HepG2 (cell line): ENCODE results near the gene ILKAP. TPM values are rescaled to one million over a fixed set of nuclear protein-coding genes. Genes with fewer than 3 reads are reported as not detected.

ENCODE experiments used
- ARID5B ChIP-seq: IDR thresholded peaks from 2 replicates; pipeline ENCODE4 v1.4.0; 2020; ENCODE audit warnings: mild to moderate bottlenecking, missing genetic modification reagents
- ATAD3A ChIP-seq: sonication (generic); formaldehyde crosslinking; IDR thresholded peaks from 2 replicates; pipeline ENCODE4 v1.4.0; 2020; ENCODE audit warnings: missing genetic modification reagents
- CEBPB ChIP-seq: IDR thresholded peaks from 2 replicates; pipeline ENCODE4 v1.6.1; 2011; ENCODE audit warnings: low read depth, low read length, improper control_type of control experiment, borderline replicate concordance
- DPF2 ChIP-seq: sonication (generic); formaldehyde crosslinking; IDR thresholded peaks from 2 replicates; pipeline ENCODE4 v1.4.0; 2020; ENCODE audit warnings: mild to moderate bottlenecking, low read depth, missing genetic modification reagents, borderline replicate concordance
- GABPB1 ChIP-seq: IDR thresholded peaks from 2 replicates; pipeline ENCODE4 v1.6.1; 2016; ENCODE audit warnings: mild to moderate bottlenecking, missing genetic modification reagents, moderate library complexity, missing compliant biosample characterization
- HMGXB4 ChIP-seq, 2 experiments: sonication (generic) in 1 of 2; formaldehyde crosslinking in 1 of 2; IDR thresholded peaks; 2 replicates each; pipeline versions ENCODE4 v1.4.0 to v1.6.1; 2018 to 2020; ENCODE audit warnings: missing genetic modification reagents in 2 of 2, borderline replicate concordance in 1 of 2, low read depth in 1 of 2, mild to moderate bottlenecking in 1 of 2, missing biosample characterization in 1 of 2
- KLF13 ChIP-seq: sonication (generic); formaldehyde crosslinking; IDR thresholded peaks from 2 replicates; pipeline ENCODE4 v1.4.0; 2020; ENCODE audit warnings: mild to moderate bottlenecking, missing genetic modification reagents
- MAFF ChIP-seq: IDR thresholded peaks from 2 replicates; pipeline ENCODE4 v1.6.1; 2011; ENCODE audit warnings: low read depth, low read length, improper control_type of control experiment
- NBN ChIP-seq: fragments of 450-650 bp; conservative IDR thresholded peaks from 2 replicates; pipeline ENCODE4 v1.6.1; 2017
- PHB2 ChIP-seq: fragments of 450-650 bp; IDR thresholded peaks from 2 replicates; pipeline ENCODE4 v1.6.1; 2018; ENCODE audit not compliant: partially characterized antibody
- POLR2AphosphoS2 ChIP-seq: IDR thresholded peaks from 2 replicates; pipeline ENCODE4 v1.6.1; 2011; ENCODE audit warnings: low read depth, low read length, improper control_type of control experiment
- THAP8 ChIP-seq: sonication (generic); formaldehyde crosslinking; IDR thresholded peaks from 2 replicates; pipeline ENCODE4 v1.5.1; 2020; ENCODE audit warnings: missing genetic modification reagents, mild to moderate bottlenecking, borderline replicate concordance
- ZBTB8A ChIP-seq: sonication (generic); formaldehyde crosslinking; IDR thresholded peaks from 2 replicates; pipeline ENCODE4 v1.4.0; 2020; ENCODE audit warnings: mild to moderate bottlenecking, low read depth, missing genetic modification reagents, borderline replicate concordance
- ZFP36 ChIP-seq: fragments of 150-350 bp; IDR thresholded peaks from 2 replicates; pipeline ENCODE4 v1.6.1; 2018; ENCODE audit warnings: borderline replicate concordance, low read length, low read depth; ENCODE audit not compliant: partially characterized antibody
- ZFP37 ChIP-seq: sonication (generic); formaldehyde crosslinking; IDR thresholded peaks from 2 replicates; pipeline ENCODE4 v1.4.0; 2020; ENCODE audit warnings: missing genetic modification reagents, borderline replicate concordance
- ZFYVE20 ChIP-seq: sonication (generic); formaldehyde crosslinking; IDR thresholded peaks from 2 replicates; pipeline ENCODE4 v1.8.0; 2023; ENCODE audit warnings: low read depth, mild to moderate bottlenecking, moderate library complexity, missing genetic modification reagents, borderline replicate concordance
- ZNF124 ChIP-seq: sonication (generic); formaldehyde crosslinking; IDR thresholded peaks from 2 replicates; pipeline ENCODE4 v1.4.0; 2020; ENCODE audit warnings: missing genetic modification reagents
- ZNF292 ChIP-seq: sonication (generic); formaldehyde crosslinking; IDR thresholded peaks from 2 replicates; pipeline ENCODE4 v1.8.1; 2022; ENCODE audit warnings: mild to moderate bottlenecking, low read depth, missing genetic modification reagents, borderline replicate concordance
- ZNF33B ChIP-seq: sonication (generic); formaldehyde crosslinking; IDR thresholded peaks from 2 replicates; pipeline ENCODE4 v1.5.1; 2020; ENCODE audit warnings: mild to moderate bottlenecking, missing genetic modification reagents
- ZNF570 ChIP-seq: sonication (generic); formaldehyde crosslinking; IDR thresholded peaks from 2 replicates; pipeline ENCODE4 v1.4.0; 2020; ENCODE audit warnings: mild to moderate bottlenecking, missing genetic modification reagents, borderline replicate concordance
- ZNF83 ChIP-seq: sonication (generic); formaldehyde crosslinking; IDR thresholded peaks from 2 replicates; pipeline ENCODE4 v1.4.0; 2020; ENCODE audit warnings: missing genetic modification reagents, mild to moderate bottlenecking, borderline replicate concordance
- polyA plus RNA-seq, 8 experiments: library from polyadenylated mRNA; depleted of rRNA in 3 of 8; stranded (reverse) in 7 of 8; unstranded in 1 of 8; fragments of >200 nt; fragmentation: Illumina TruSeq in 4 of 8; extraction: Trizol in 4 of 8; gene quantifications; 2 replicates each; pipeline versions ENCODE4 v1.2.1 to v1.2.3, GENCODE V29; 2011 to 2016; ENCODE audit warnings: low read depth in 4 of 8, missing spikeins in 1 of 8, mixed read lengths in 1 of 8; ENCODE audit not compliant: insufficient read depth in 1 of 8
- total RNA-seq, 5 experiments: library from RNA; depleted of rRNA; stranded (reverse); fragments of >200 nt; fragmentation: Illumina TruSeq; extraction: Trizol; gene quantifications; 2 replicates each; pipeline ENCODE4 v1.2.3, GENCODE V29; 2016; ENCODE audit warnings: low read depth in 1 of 5

The ILKAP gene
- total and polyA plus RNA-seq, 2 of the 13 experiments (the other 11 are each of a cell fraction or from before 2014, with no cell fraction given): 29.6 to 33.1 TPM

- TF ChIP-seq MAFF: no peak
- TF ChIP-seq ZFP36: no peak
- no peak for TF ChIP-seq NBN
- TF ChIP-seq HMGXB4 (CRISPR knock-in tag; IDR thresholded peaks at IDR 0.05; ENCODE audit: borderline replicate concordance in 1 of 2, low read depth in 1 of 2): peak; percentile 36 to 77; a peak in 2 of 4 replicates
- TF ChIP-seq ZNF124 (CRISPR knock-in tag): peak; percentile 82; the same call in 1 of the 2 replicates
- peak; percentile 91; the same call in 1 of the 2 replicates for TF ChIP-seq ZNF570 (CRISPR knock-in tag)
- TF ChIP-seq ZFYVE20 (CRISPR knock-in tag): peak; percentile 99
- peak; percentile 81 for TF ChIP-seq ARID5B (CRISPR knock-in tag)
- peak; percentile 96 for TF ChIP-seq KLF13 (CRISPR knock-in tag)
- TF ChIP-seq GABPB1 (CRISPR knock-in tag): peak; percentile 88
- TF ChIP-seq THAP8 (CRISPR knock-in tag): peak; percentile 98; the same call in 1 of the 2 replicates
- no peak for TF ChIP-seq PHB2
- peak; percentile 70; the same call in 1 of the 2 replicates for TF ChIP-seq ATAD3A (CRISPR knock-in tag)
- TF ChIP-seq CEBPB: no peak
- TF ChIP-seq ZNF83 (CRISPR knock-in tag): peak; percentile 97; the same call in 1 of the 2 replicates
- TF ChIP-seq ZNF292 (CRISPR knock-in tag): no peak
- TF ChIP-seq POLR2AphosphoS2: no peak
- TF ChIP-seq DPF2: no peak
- peak; percentile 98 for TF ChIP-seq ZFP37
- no peak for TF ChIP-seq ZBTB8A
- peak; percentile 98; the same call in 1 of the 2 replicates for TF ChIP-seq ZNF33B (CRISPR knock-in tag)
Measured at GRCh38 chr2:238238766-238239542, 35.5 kb upstream of the ILKAP start (continued).
